Cardiac fibroblast (primary cell): ENCODE data around the gene AQP11.
"Not testable (repeated sequence)": the region's sequence is repeated elsewhere in the genome, so short reads cannot be mapped to it uniquely, and the experiment has no call there.

Experiments
- DNase-seq, 2 donors: peaks; one replicate each; pipeline versions ENCODE4 v3.0.0 to v3.0.0-alpha.2; 2010; ENCODE audit warnings: low read depth in 2 of 2
- H3K4me3 ChIP-seq, 2 donors: replicated peaks in 1 of 2; 1 replicate in 1 of 2; 2 replicates in 1 of 2; pipeline ENCODE4 v1.5.1; 2011; ENCODE audit warnings: low read depth in 2 of 2, low read length in 2 of 2, mild to moderate bottlenecking in 2 of 2, moderate library complexity in 1 of 2
- CTCF ChIP-seq: IDR thresholded peaks from one replicate; pipeline ENCODE4 v1.5.1; 2011; ENCODE audit warnings: low read depth, mild to moderate bottlenecking, low read length, inconsistent platforms

AQP11 gene

GRCh38 chr11:77611921-77612320 lies 22.2 kb downstream of the AQP11 start:
- H3K4me3 ChIP-seq: no peak overlapping the region
- TF ChIP-seq CTCF: no peak
- no peak for DNase-seq

GRCh38 chr11:77617892-77618291 lies 28.1 kb downstream of the AQP11 start:
- peak in 1 of 2 donors; percentile 5 for DNase-seq
- no peak for TF ChIP-seq CTCF

DNA sequence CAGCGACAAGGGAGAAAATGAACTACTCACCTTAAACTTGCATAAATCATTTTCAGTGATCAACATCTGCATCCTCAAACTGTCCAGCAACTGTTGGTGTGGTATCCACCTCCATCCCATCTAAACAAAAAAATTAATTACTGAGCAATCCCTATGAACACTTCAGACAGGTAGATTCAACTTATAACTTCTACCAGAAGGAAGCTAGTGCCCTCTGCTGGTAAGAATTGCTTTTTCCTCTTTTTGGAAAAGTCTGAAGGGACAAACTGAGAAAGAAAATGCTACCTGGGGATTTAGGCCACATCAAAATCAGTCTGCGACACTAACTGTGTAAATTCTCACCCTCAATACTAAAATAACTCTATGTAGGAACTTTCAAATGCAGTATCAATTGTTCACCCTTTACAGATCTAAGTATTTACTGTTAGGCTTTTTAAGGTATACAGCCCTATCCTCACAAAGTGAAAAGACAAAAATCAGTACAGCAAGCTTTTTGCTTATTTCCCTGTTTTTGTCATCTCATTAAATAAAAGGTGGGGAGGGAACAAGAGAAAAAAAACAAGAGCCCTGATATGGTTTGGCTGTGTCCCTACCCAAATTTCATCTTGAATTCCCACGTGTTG lies 29.9 kb downstream of the AQP11 start:
- TF ChIP-seq CTCF: peak; percentile 67
- H3K4me3 ChIP-seq: no peak overlapping the region
- DNase-seq: peak; percentile 63 to 67

More at GRCh38 chr11:77617892-77618291, 28.1 kb downstream of the AQP11 start:
- H3K4me3 ChIP-seq: no peak overlapping the region

- no peak for DNase-seq
- H3K4me3 ChIP-seq: no peak overlapping the region
- no peak for TF ChIP-seq CTCF
Observed at GRCh38 chr11:77630157-77630710, 40.5 kb downstream of the AQP11 start.

DNA sequence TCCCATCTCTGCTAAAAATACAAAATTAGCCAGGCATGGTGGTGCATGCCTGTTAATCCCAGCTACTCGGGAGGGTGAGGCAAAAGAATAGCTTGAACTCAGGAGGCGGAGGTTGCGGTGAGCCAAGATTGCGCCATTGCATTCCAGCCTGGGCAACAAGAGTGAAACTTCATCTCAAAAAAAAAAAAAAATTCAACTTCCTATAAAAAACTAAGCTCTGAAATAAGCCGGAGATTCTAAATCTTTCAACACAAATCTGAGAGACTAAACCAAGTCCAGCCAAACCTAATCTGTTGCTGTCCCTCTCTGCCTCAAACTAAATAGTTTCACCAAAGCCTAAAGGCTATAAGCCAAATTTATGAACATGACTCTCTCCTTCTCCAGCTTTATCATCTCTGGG lies 44.2 kb downstream of the AQP11 start:
- not testable (repeated sequence) for H3K4me3 ChIP-seq

DNA sequence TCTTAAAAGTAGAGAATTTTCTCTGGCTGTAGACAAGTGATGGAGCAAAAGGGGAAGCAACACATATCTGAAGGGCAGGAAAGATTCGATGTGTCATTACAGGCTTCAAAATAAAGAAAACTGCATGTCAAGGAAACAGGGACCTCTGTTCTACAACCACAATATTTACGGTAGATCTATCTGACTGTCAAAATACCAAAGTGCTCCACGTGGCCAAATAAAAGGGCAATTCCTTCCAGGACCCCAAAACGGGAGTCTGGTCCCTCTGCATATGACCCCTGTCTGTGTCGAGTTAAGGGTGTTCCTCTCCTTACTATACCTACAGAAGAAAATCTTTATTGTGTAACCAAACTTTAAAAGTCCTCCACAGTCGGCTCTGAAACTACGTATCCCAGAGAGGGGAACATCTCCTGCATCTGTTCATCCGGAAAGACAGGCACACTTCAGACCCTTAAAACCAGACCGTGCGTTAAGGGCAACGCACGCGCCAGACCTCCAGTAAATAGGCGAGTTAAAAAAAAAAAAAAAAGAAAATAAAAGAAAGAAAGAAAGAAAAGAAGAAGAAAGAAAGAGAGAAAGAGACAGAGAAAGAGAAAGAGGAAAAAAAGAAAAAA lies 47.1 kb downstream of the AQP11 start:
- peak in 1 of 2 donors; percentile 11 for DNase-seq
- no peak for TF ChIP-seq CTCF
- peak overlapping the region; percentile 82 to 96 for H3K4me3 ChIP-seq

More for the DNA sequence above, 44.2 kb downstream of the AQP11 start:
- peak; percentile 29 to 73 for DNase-seq

- no peak for TF ChIP-seq CTCF
- DNase-seq: peak; percentile 92
- peak within 1 kb of the TSS; percentile 82 to 96 for H3K4me3 ChIP-seq
Observed at GRCh38 chr11:77637345-77638165, 47.8 kb downstream of the AQP11 start, which contains the start of gene CLNS1A. Gene CLNS1A (minus strand): TSS chr11:77637794. CDS start chr11:77637714, 80 bp downstream.
